HG02938 (cell line): ENCODE measurements around the gene BACH2.
A peak's percentile ranks its signal among the peaks of the same experiment; 100 is the strongest.

ENCODE experiments used
- ATAC-seq: cut with Tn5 transposase; IDR thresholded peaks from one replicate; pipeline ENCODE4 v1.9.1; 2021; ENCODE audit warnings: mild to moderate bottlenecking, moderate library complexity; ENCODE audit not compliant: unreplicated experiment

BACH2 gene

GRCh38 chr6:90303039-90303438 is 6.4 kb upstream of the BACH2 start:
- no peak for ATAC-seq

DNA sequence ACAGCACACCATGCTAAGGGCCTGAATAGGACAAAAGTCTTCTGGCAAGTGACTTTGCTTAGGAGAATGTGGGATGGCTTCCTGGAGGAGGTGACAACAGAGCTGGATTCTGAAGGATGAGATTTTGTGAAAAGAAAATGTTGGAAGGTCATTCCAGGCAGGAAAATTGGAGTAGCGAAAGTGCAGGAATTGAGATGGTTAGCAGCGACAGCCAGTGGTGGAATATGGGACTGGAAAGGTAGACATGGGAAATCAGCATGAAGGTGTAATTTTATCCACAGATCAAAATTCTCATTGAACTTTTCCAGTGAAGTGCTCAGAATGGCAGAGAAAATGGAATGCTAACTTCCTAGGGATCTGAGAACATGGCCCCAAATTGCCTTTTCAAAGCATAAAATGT is 5.7 kb upstream of the BACH2 start:
- ATAC-seq: no peak

GRCh38 chr6:90301816-90302215 is 5.2 kb upstream of the BACH2 start:
- no peak for ATAC-seq

DNA sequence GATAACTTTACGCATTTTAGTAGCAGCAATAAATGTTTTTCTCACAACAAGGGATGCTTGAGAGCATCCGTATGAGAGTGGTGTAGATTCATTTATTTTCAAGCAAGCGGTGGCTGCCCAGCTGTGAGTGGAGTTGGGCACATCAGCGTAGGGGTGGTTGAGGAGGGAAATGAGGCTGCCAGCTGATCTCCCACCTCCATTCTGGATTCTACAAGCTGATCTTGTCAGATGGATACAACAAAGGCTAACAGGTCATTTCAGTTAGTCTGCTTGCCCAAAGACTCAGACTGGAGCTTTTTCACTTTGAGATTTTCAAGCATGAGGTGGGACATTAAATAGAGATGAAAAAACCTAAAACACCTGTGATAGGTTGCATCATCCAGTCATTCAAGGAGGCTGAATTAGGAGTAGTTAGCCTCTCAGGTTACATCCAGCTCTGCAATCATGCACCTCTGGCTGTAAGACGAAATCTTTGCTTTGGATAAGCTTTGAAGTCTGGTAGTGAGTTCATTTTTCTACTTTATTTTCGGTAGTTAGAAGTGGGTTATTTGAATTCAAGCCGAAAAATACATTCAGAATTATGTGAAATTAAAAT is 1.9 kb upstream of the BACH2 start:
- ATAC-seq: no peak

GRCh38 chr6:90297867-90298381 is 1.3 kb upstream of the BACH2 start:
- no peak for ATAC-seq

DNA sequence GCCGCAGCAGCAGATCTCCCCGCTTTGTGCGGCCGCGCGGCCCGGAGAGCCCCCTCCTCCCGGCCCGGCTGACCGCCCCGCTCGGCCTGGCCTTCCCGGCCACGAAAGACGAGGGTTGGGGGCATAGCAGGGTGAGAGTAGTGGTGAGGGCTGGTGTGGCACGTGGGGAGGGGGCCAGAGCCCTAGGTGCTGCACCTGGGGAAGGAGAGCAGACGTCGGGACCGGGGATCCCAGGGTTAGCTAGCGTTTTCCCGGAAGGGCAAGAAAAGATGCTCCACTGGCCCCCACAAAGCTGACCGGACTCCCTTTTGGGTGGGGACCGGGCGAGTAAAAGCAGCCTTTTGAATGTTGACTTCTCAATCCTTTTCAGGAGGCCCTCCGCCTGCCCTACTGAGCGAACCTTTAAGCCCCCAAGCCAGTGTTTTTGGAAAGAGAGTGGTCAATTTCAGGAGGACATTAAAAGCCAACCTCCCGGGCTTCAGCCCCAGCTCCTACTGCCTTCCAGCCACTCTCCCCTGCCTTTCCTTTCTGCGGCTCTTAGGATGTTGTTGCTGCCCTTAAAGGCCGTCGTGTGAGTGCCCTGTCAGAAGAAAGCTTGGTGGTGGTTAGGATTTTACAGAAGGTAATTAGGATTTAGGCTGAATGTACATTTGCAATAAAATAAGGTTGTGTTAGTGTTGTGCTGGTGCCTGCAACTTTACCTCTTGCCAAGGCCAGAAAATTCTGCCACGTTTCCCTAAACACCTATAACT is 648 bp upstream of the BACH2 start:
- no peak for ATAC-seq

GRCh38 chr6:90295854-90296340 is 746 bp downstream of the BACH2 start:
- ATAC-seq: peak; percentile 43

DNA sequence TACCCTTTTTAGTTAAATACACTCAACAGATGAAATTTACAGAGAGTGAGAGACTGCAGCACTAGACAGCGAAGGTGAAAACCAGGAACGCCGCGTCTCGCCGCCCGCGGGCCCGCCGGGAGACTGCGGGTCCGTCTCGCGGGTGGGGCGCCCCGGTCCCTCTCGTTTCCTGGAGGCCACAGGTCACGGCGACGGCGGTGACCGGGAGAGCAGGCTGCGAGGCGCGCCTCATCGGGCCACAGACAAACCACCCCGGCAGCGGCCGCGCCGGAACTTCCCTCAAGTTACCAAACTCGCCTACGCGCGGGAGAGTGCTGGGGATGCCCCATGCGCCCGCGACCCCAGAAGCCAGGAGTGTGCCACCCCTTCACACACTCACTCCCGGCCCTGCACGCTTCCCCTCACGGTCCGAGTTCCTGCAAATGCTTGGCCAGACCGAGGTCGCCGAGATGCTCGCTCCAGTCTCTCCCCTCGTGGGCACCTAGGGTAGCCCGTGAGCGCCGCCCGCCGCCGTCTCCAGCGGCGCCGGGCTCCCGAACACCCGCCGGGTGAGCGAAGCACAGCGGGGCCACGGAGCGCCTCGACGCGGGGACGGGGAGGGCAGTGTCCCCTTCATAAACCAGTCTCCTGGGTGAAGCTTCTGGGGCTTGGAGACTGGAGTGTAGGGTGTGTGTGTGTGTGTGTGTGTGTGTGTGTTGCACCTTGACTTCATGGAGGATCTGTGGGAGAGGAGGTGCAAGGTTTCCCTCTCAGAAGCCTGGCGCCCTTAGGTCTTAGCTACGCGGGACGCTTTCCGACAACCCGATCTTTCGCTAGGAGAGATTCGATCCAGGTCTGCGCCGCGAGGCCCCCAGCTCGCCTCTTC is 1.4 kb downstream of the BACH2 start:
- ATAC-seq: no peak

DNA sequence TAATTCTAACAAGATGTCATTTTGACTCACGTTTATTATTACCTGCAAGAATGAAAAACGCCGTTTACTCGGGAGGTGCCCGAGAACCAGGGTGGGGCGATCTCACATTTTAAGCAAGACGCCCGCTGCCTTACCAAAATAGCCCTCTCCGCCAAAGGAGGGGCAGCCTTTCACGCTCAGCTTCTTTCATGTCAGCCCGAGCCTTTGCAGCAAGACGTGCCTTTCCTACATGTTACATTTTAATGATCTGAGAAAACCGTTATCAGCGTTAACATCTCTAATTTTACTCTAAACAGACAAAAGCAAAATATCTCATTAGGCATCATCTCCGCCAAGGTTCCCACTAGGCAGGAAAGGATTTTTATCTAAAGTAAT is 2.0 kb downstream of the BACH2 start:
- ATAC-seq: no peak

DNA sequence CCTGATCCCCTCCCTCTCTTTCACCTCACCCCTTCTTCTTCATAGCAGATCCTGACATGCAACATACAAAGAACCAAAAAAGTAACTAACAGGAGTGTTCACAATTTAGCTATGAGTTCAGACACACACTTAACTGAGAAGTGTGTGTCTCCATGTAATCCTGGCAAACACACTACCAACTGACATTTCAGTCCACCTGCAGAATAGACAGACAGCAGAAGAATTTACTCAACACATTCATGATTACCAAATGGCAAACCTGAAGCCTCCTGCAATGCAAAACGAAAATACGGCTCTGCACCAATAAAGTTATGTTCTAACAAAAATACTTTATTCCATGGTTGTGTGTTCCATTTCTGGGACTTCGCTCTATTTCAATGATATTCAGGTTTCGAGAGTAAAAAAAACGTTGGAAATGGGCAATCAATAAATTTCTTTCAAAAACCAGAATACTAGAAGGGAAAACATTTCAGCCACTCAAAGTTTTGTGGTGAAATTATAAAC is 2.6 kb downstream of the BACH2 start:
- no peak for ATAC-seq

GRCh38 chr6:90293319-90293953 is 3.2 kb downstream of the BACH2 start:
- ATAC-seq: no peak

DNA sequence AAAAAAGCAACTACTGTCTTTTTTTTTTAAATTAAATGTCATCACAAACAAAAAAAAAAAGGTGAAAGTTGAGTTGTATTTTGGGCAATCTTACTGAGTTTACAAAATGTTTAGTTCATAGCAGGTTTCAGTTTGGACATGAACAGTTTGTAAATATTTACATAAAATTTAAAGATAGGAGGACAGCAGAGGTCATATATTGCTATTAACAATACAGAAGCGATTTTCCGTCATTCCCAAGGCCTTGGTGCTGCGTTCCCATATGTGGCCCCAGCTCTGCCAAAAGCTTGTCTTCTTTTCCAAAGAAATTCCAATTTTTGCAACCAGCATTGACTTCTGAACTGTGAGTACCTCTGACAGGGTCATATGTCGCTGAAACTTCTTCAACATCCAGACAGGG is 5.1 kb downstream of the BACH2 start:
- ATAC-seq: no peak

DNA sequence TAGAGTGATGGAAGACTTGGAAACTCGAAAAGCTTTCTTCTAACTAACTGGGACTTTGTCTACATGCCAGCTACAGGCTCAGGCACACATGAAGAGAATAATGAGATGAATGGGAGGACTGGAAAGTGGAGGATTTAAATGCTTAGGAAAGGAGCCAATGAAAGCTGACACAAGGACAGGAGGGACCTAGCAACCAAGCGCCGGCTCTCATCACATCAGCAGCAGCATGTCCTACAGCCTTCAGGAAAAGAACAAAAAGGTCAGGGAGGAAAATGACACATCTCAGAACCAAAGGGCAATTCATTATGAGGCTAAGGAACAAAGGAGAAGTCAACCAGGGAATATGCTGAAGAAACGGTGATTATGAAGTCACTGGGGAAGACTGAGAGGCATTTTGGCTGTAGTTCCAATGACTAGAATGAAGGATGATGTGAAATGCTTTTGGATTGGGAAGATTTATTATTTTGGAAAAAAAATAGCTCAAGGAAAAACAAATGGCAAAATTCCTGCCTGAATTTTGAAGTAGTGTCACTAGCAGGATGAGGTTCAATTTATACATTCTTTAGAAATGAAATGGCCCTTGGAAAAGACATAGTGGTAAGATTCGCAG is 5.7 kb downstream of the BACH2 start:
- no peak for ATAC-seq

DNA sequence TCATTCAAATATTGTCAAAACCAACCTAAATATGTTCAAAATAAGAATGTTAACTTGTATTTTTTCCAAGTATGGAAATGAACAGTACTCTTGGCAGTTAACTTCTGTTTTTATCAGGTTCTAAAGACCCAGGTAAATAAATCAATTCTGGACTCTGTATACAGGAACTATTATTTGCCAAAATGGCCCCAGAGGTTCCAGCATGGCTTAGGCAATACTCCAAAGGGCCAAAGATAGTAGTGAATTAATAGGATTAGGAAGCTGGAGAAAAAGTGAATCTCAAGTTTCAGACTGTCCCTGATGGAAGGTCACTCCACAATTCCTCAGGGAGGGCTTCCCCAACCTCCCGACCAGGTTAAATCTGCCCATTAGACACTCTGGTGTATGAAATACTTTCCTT is 6.7 kb downstream of the BACH2 start:
- ATAC-seq: no peak

DNA sequence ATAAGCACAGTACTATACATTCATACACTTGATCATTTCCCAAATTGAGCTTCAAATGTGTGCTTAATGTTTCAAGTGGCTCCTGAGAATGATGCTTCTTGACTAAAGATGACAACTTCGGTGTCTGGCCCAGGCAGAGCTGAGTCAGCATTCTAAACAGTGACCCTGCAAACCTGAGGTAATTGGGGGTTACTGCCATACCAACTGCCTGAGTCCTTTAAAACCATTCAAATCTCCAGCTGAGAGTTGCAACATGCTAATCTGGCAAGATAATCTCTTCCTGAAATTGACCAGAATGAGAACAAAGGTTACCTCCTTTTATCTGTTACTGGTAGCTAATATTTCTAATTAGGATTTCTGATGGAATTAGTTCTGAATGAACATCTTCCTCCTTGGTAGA is 8.2 kb downstream of the BACH2 start:
- no peak for ATAC-seq

DNA sequence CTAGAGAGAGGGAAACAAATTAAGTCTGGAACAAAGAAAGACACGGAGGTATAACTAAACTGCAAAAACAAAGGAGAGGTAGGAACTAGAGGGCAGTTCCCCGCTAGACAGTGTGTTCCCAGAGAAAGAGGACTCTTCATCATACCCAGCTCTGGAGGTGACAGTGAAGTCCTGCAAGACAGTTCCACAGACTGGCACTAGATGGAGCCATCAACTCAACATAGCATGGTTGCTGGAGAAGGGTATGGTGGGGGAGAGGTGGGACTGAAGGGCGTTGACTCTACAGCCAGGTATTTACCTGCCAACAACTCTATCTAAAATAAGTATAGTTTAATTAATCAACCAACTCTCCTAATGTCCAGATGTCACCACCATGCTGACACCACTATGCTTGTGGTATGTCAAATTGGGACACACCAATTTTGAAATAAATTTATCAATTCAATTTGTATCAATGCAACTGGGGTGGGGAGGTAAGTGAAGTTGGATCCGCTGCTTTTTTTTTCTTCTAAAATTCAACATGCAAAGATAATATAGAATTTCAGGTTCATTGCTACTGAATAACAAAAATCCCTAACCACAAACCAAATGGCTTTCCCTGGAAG is 9.7 kb downstream of the BACH2 start:
- ATAC-seq: no peak

DNA sequence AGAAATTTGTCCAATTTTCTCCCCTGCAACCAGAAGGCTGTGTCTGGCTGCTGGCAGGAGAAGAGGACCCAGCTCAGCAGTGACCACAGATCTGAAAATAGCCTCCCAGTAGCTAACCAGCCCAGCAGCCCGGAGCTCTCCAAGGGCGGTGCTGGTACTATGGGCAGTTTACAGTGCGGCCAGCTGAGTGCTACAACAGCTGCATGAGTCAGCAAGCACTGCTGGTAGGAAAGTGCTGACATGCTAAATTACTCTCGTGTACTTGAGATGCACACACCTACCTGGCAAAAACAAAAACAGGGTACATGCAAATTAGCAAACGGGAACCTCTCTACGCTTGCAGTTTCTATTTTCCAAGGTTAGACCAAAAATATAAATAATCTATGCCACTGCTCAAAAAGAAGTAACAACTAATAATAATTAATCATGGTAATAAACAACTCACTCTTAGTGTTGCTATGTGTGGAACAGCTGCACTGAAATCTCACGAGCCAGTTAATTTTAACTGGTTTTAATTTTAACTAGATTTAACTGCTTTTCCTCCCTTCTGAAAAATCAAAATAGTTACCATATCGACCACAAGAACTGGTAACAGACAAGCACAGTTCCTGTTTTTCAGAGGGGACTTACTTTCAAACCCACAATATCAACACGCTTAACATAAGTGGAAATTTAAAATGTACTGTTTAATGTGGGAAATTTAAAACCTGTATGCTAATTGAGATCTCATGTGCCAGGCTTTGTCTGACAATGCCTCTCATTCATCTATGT is 10.8 kb downstream of the BACH2 start:
- peak; percentile 74 for ATAC-seq

- ATAC-seq: peak; percentile 36
These were observed 11.6 kb downstream of the BACH2 start for GRCh38 chr6:90285042-90285481.
